Measurements from ENCODE around the gene TXNL1. TPM values are rescaled to one million over a fixed set of nuclear protein-coding genes. Genes with fewer than 3 reads are reported as not detected.

TXNL1 gene
- total and polyA plus RNA-seq, 2 of the 13 experiments (the other 11 are each of a cell fraction or from before 2014, with no cell fraction given) = 41.9 to 73.1 TPM

GRCh38 chr18:56565551-56566345 lies 72.6 kb downstream of the TXNL1 start (continued):
- no peak for TF ChIP-seq ZNF710 (CRISPR knock-in tag; IDR thresholded peaks at IDR 0.05; ENCODE audit: borderline replicate concordance)
- no peak for TF ChIP-seq RAD21 (CRISPR knock-in tag; IDR thresholded peaks at IDR 0.05)
- no peak for TF ChIP-seq KLF11 (CRISPR knock-in tag; IDR thresholded peaks at IDR 0.05)
- no peak for TF ChIP-seq POLR2G (IDR thresholded peaks at IDR 0.05; ENCODE audit: low read depth, low read length)
- TF ChIP-seq SAP130 (CRISPR knock-in tag; IDR thresholded peaks at IDR 0.05; ENCODE audit: low read depth) = 0 out of 2 replicates have a peak, but pooled peaks have one; percentile 10
- TF ChIP-seq HMG20B (CRISPR knock-in tag; conservative IDR thresholded peaks at IDR 0.05) = no peak
- no peak for TF ChIP-seq YEATS2 (CRISPR knock-in tag; IDR thresholded peaks at IDR 0.05; ENCODE audit: borderline replicate concordance)
- no peak for TF ChIP-seq BORCS8-MEF2B (CRISPR knock-in tag; IDR thresholded peaks at IDR 0.05)
- TF ChIP-seq ZBTB3 (CRISPR knock-in tag; IDR thresholded peaks at IDR 0.05; ENCODE audit: borderline replicate concordance, low read depth) = no peak
- no peak for TF ChIP-seq NFE2 (CRISPR knock-in tag; IDR thresholded peaks at IDR 0.05)
- TF ChIP-seq ZNF780A (CRISPR knock-in tag; IDR thresholded peaks at IDR 0.05) = no peak
- TF ChIP-seq SP2 (CRISPR knock-in tag; IDR thresholded peaks at IDR 0.05) = no peak
- TF ChIP-seq ZBTB10 (CRISPR knock-in tag; IDR thresholded peaks at IDR 0.05; ENCODE audit: borderline replicate concordance) = no peak
- no peak for TF ChIP-seq ZNF143 (CRISPR knock-in tag; IDR thresholded peaks at IDR 0.05)
- no peak for TF ChIP-seq YEATS4 (CRISPR knock-in tag; IDR thresholded peaks at IDR 0.05; ENCODE audit: borderline replicate concordance)
- TF ChIP-seq ZNF484 (CRISPR knock-in tag; IDR thresholded peaks at IDR 0.05; ENCODE audit: borderline replicate concordance, low read depth) = no peak
- TF ChIP-seq ZBTB46 (CRISPR knock-in tag; IDR thresholded peaks at IDR 0.05; ENCODE audit: borderline replicate concordance) = no peak
- TF ChIP-seq ZNF883 (CRISPR knock-in tag; IDR thresholded peaks at IDR 0.05; ENCODE audit: not compliant biosample characterization) = no peak
- TF ChIP-seq ZNF34 (CRISPR knock-in tag; IDR thresholded peaks at IDR 0.05; ENCODE audit: borderline replicate concordance) = no peak

Data from HepG2 (cell line).